Femur (tissue), 1 donor: ENCODE measurements around the gene ADGRF3.
"Not testable (repeated sequence)": the region's sequence is repeated elsewhere in the genome, so short reads cannot be mapped to it uniquely, and the experiment has no call there.

Experiments
- DNase-seq: peaks from one replicate; pipeline ENCODE4 v3.0.0-alpha.2; 2017

Gene ADGRF3

GRCh38 chr2:26317377-26318105 is 29.0 kb downstream of the ADGRF3 start:
- DNase-seq = no peak

GRCh38 chr2:26316845-26317244 is 29.7 kb downstream of the ADGRF3 start:
- DNase-seq = no peak

- DNase-seq = no peak
Observed at GRCh38 chr2:26316041-26316440, 30.5 kb downstream of the ADGRF3 start.

- DNase-seq = no peak
Observed at GRCh38 chr2:26314243-26314642, 32.3 kb downstream of the ADGRF3 start.

GRCh38 chr2:26313446-26313845 is 33.1 kb downstream of the ADGRF3 start:
- DNase-seq = no peak

GRCh38 chr2:26312471-26312870 is 34.1 kb downstream of the ADGRF3 start:
- no peak for DNase-seq

- no peak for DNase-seq
Observed at GRCh38 chr2:26309921-26310320, 36.7 kb downstream of the ADGRF3 start.

GRCh38 chr2:26305540-26305939 is 41.0 kb downstream of the ADGRF3 start:
- no peak for DNase-seq

- not testable (repeated sequence) for DNase-seq
Observed at GRCh38 chr2:26305094-26305493, 41.5 kb downstream of the ADGRF3 start.

GRCh38 chr2:26302846-26303245 is 43.7 kb downstream of the ADGRF3 start:
- no peak for DNase-seq

GRCh38 chr2:26300234-26300925 is 46.2 kb downstream of the ADGRF3 start:
- DNase-seq = no peak

- peak; percentile 69 for DNase-seq
Observed at GRCh38 chr2:26299471-26300101, 47.0 kb downstream of the ADGRF3 start.

GRCh38 chr2:26298638-26299393 is 47.8 kb downstream of the ADGRF3 start:
- peak; percentile 54 for DNase-seq

- no peak for DNase-seq
Observed at GRCh38 chr2:26298286-26298637, 48.3 kb downstream of the ADGRF3 start.

GRCh38 chr2:26297061-26297460 is 49.5 kb downstream of the ADGRF3 start:
- DNase-seq = no peak

- no peak for DNase-seq
Observed at GRCh38 chr2:26295511-26295910, 51.1 kb downstream of the ADGRF3 start.

GRCh38 chr2:26292646-26293045 is 53.9 kb downstream of the ADGRF3 start:
- no peak for DNase-seq

- DNase-seq = no peak
Observed at GRCh38 chr2:26290001-26290400, 56.6 kb downstream of the ADGRF3 start.

- DNase-seq = no peak
Observed at GRCh38 chr2:26285931-26286330, 60.7 kb downstream of the ADGRF3 start.

- DNase-seq = no peak
Observed at GRCh38 chr2:26284132-26284531, 62.5 kb downstream of the ADGRF3 start.

GRCh38 chr2:26283606-26284005 is 63.0 kb downstream of the ADGRF3 start:
- no peak for DNase-seq

GRCh38 chr2:26281226-26281625 is 65.4 kb downstream of the ADGRF3 start:
- no peak for DNase-seq

GRCh38 chr2:26279886-26280285 is 66.7 kb downstream of the ADGRF3 start:
- no peak for DNase-seq
